GM12864 (cell line): Measurements from ENCODE around the gene RAB40C.
A peak's percentile ranks its signal among the peaks of the same experiment; 100 is the strongest.

Experiments
- DNase-seq: peaks from one replicate; pipeline ENCODE4 v3.0.0-alpha.2; 2011; ENCODE audit warnings: low read depth
- H3K4me3 ChIP-seq: 2 replicates; pipeline ENCODE4 v1.5.1; 2011; ENCODE audit warnings: mild to moderate bottlenecking, low read depth, low read length, control low read depth
- TF ChIP-seq, protein P1 (sequence below): IDR thresholded peaks from 2 replicates; pipeline ENCODE4 v1.5.1; 2011; ENCODE audit warnings: low read depth, mild to moderate bottlenecking, moderate library complexity, low read length, control low read depth, inconsistent platforms; ENCODE audit errors: missing control alignments

RAB40C gene

GRCh38 chr16:598823-599739 lies 9.2 kb downstream of the RAB40C start:
- DNase-seq, result no peak
- TF ChIP-seq, protein P1, sequence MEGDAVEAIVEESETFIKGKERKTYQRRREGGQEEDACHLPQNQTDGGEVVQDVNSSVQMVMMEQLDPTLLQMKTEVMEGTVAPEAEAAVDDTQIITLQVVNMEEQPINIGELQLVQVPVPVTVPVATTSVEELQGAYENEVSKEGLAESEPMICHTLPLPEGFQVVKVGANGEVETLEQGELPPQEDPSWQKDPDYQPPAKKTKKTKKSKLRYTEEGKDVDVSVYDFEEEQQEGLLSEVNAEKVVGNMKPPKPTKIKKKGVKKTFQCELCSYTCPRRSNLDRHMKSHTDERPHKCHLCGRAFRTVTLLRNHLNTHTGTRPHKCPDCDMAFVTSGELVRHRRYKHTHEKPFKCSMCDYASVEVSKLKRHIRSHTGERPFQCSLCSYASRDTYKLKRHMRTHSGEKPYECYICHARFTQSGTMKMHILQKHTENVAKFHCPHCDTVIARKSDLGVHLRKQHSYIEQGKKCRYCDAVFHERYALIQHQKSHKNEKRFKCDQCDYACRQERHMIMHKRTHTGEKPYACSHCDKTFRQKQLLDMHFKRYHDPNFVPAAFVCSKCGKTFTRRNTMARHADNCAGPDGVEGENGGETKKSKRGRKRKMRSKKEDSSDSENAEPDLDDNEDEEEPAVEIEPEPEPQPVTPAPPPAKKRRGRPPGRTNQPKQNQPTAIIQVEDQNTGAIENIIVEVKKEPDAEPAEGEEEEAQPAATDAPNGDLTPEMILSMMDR, result no peak
- no peak overlapping the region for H3K4me3 ChIP-seq

DNA sequence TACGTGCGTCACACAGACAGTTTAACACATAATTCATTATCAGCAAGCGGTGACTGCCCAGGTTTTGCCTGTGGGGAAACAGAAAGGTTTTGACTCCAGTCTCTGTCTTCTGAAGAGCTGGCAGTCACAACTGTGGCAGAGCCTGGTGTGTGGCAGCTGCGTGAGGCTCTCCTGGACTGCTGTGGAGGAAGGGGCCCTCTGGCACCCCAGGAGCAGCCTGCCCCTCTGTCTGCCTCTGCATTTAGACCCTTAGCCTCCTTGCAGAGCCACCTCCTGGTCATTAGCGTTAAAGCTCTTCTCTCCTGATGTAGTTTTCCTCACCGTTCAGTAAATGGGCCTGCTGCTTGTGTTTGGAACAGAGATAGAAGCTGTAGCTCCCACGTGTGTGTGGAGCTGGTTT lies 10.9 kb downstream of the RAB40C start:
- TF ChIP-seq, protein P1, result peak; percentile 6
- H3K4me3 ChIP-seq, result no peak overlapping the region
- DNase-seq, result no peak

GRCh38 chr16:603933-604332 lies 14.1 kb downstream of the RAB40C start:
- no peak for DNase-seq
- H3K4me3 ChIP-seq, result no peak overlapping the region
- TF ChIP-seq, protein P1, result no peak

- TF ChIP-seq, protein P1, result no peak
- H3K4me3 ChIP-seq, result no peak overlapping the region
- no peak for DNase-seq
Observed at GRCh38 chr16:606656-607307, 16.9 kb downstream of the RAB40C start.

- TF ChIP-seq, protein P1, result no peak
Observed at GRCh38 chr16:608019-608418, 18.2 kb downstream of the RAB40C start.

GRCh38 chr16:609316-609715 lies 19.4 kb downstream of the RAB40C start:
- TF ChIP-seq, protein P1, result no peak
- no peak overlapping the region for H3K4me3 ChIP-seq
- DNase-seq, result no peak

More at GRCh38 chr16:608019-608418, 18.2 kb downstream of the RAB40C start:
- H3K4me3 ChIP-seq, result no peak overlapping the region
- no peak for DNase-seq

DNA sequence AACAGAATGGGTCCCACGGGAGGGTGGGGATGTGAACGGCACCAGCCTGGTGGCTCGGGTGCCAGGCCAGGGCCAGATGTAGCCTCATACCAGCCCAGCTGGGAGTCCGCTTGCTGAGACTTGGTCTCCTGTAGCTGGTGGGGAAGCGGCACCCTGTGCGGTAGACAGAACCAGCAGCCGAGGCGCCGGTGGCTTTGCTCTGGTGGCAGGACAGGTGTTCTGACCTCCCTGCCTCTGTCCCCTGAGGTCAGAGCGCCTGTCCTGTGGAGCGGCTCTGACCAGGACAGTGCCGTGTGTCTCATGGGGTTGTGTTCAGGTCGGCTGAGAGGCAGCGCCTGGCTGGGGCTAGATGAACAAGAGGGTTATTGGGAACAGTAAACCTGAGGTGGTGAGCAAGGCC lies 20.1 kb downstream of the RAB40C start:
- TF ChIP-seq, protein P1, result no peak
- H3K4me3 ChIP-seq, result no peak overlapping the region
- no peak for DNase-seq
